Tibial nerve (tissue), 4 donors: ENCODE results near the gene CDC25C.

ENCODE experiments used
- CTCF ChIP-seq, 5 experiments: fragments of 200-600 bp in 3 of 5; fragments of 450-650 bp in 2 of 5; sonication (generic) in 3 of 5; IDR thresholded peaks; one replicate each; pipeline ENCODE4 v1.5.1; 2016 to 2019; ENCODE audit warnings: antibody characterized with exemption in 5 of 5, mild to moderate bottlenecking in 3 of 5, moderate library complexity in 2 of 5
- EP300 ChIP-seq, 2 donors: sonication (generic); formaldehyde crosslinking; IDR thresholded peaks; one replicate each; pipeline ENCODE4 v1.6.1; 2017; ENCODE audit warnings: antibody characterized with exemption in 2 of 2, mild to moderate bottlenecking in 1 of 2

- TF ChIP-seq CTCF (IDR thresholded peaks at IDR 0.05) = no peak
- TF ChIP-seq EP300 (IDR thresholded peaks at IDR 0.05) = peak in 1 of 2 donors; percentile 1
Observed at GRCh38 chr5:138336952-138337684, 5.5 kb upstream of the CDC25C start.
